ENCODE data around the gene SRGAP2C. TPM values are rescaled to one million over a fixed set of nuclear protein-coding genes. Genes with fewer than 3 reads are reported as not detected.

The SRGAP2C gene
- polyA plus RNA-seq, 1 of the 3 experiments (the other 2 are of a cell fraction), result 3.2 TPM

DNA sequence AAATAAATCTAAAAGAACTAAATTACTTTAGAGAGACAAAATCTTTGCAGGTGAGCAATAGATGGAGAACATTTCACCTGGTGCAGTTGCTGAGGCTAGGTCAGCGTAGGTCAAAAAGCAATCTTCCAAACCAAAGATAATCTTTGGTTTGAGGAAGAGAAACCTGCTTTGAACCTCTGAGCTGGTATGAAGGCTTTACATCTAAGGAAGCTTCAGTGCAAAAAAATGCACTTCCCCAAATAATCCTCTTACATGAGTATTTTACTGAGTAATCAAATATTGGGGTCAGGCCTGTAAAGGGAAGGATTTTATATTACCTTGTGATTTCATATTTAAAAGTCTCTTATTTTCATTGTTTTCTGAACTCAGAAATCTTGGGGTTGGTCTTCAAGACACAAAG, 223.6 kb downstream of the SRGAP2C start:
- Histone ChIP-seq H3K9ac (no peak overlapping the region), H3K4me1 (ENCODE audit: control insufficient read depth in 1 of 2, insufficient read depth in 2 of 2, low read depth in 1 of 2, low read length in 1 of 2) (no peaks in the 10 kb centered on the region), H2AFZ (ENCODE audit: low read depth) (no peak overlapping the region), H4K20me1 (ENCODE audit: insufficient read depth) (no peaks in the 10 kb centered on the region), H3K36me3 (replicated peaks in 1 of 2; ENCODE audit: control insufficient read depth in 1 of 2, insufficient read depth in 2 of 2, low read length in 1 of 2) (no peaks in the 10 kb centered on the region), H3K79me2 (ENCODE audit: insufficient read depth) (no peaks in the 10 kb centered on the region), H3F3A (replicated peaks; ENCODE audit: insufficient read depth) (no peaks in the 10 kb centered on the region), H3K4me3 (ENCODE audit: low read depth in 2 of 2, low read length in 1 of 2) (no peak overlapping the region), H3K27me3 (ENCODE audit: insufficient read depth) (no peaks in the 10 kb centered on the region), H3K4me2 (no peak overlapping the region), H3K9me3 (no peaks in the 10 kb centered on the region), H3K9me2 (no peaks in the 10 kb centered on the region), H3K27ac (ENCODE audit: low read depth in 2 of 2, low read length in 1 of 2) (no peak overlapping the region)
- DNase-seq, result no peak
- ChIA-PET POLR2A (no interaction called here), CTCF (no interaction called here)
- 96% methylated on average over 1 of the region's 1 CpG for WGBS (ENCODE audit: low lambda C conversion rate)
- TF ChIP-seq ELF1 (IDR thresholded peaks at IDR 0.05), result no peak
- TF ChIP-seq YY1 (IDR thresholded peaks at IDR 0.05; ENCODE audit: low read depth), result no peak
- TF ChIP-seq FOXM1 (IDR thresholded peaks at IDR 0.05; ENCODE audit: low read depth), result no peak
- TF ChIP-seq MXI1 (IDR thresholded peaks at IDR 0.05; ENCODE audit: low read depth, low read length), result no peak
- TF ChIP-seq RFX5 (IDR thresholded peaks at IDR 0.05; ENCODE audit: low read length), result no peak
- TF ChIP-seq, protein P1, sequence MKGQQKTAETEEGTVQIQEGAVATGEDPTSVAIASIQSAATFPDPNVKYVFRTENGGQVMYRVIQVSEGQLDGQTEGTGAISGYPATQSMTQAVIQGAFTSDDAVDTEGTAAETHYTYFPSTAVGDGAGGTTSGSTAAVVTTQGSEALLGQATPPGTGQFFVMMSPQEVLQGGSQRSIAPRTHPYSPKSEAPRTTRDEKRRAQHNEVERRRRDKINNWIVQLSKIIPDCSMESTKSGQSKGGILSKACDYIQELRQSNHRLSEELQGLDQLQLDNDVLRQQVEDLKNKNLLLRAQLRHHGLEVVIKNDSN (IDR thresholded peaks at IDR 0.05; ENCODE audit: borderline replicate concordance, low read depth), result no peak
- TF ChIP-seq, protein P2, sequence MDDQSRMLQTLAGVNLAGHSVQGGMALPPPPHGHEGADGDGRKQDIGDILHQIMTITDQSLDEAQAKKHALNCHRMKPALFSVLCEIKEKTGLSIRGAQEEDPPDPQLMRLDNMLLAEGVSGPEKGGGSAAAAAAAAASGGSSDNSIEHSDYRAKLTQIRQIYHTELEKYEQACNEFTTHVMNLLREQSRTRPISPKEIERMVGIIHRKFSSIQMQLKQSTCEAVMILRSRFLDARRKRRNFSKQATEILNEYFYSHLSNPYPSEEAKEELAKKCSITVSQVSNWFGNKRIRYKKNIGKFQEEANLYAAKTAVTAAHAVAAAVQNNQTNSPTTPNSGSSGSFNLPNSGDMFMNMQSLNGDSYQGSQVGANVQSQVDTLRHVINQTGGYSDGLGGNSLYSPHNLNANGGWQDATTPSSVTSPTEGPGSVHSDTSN (IDR thresholded peaks at IDR 0.05), result no peak

DNA sequence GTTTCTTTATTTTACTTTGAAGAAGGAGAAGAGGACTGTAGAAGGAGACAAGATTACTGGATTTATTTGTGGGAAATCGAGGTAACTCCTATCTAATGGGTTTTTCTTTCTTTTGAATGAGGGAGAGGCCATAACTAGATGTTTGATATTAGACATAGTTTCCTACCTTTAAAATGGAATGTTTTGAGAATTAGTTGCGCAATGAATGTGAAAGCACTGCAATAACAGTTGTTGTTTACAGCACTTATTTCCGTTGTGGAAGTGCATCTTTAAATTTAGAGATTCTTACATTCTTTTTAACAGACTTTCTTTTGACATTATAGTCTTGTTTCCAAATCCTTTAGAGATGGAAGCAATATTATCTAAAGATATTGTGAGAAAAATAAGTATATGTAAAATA, 229.0 kb downstream of the SRGAP2C start:
- no peaks in the 10 kb centered on the region for H3K36me3 ChIP-seq (replicated peaks in 1 of 2; ENCODE audit: control insufficient read depth in 1 of 2, insufficient read depth in 2 of 2, low read length in 1 of 2)
- no peak overlapping the region for H2AFZ ChIP-seq (ENCODE audit: low read depth)
- H3K9me3 ChIP-seq, result no peaks in the 10 kb centered on the region
- ChIA-PET POLR2A (no interaction called here), CTCF (no interaction called here)
- no peak for DNase-seq
- H3K27me3 ChIP-seq (ENCODE audit: insufficient read depth), result no peaks in the 10 kb centered on the region
- no peak overlapping the region for H3K4me3 ChIP-seq (ENCODE audit: low read depth in 2 of 2, low read length in 1 of 2)
- no peaks in the 10 kb centered on the region for H3F3A ChIP-seq (replicated peaks; ENCODE audit: insufficient read depth)
- H3K4me1 ChIP-seq (ENCODE audit: control insufficient read depth in 1 of 2, insufficient read depth in 2 of 2, low read depth in 1 of 2, low read length in 1 of 2), result no peaks in the 10 kb centered on the region; a peak in 1 of 4 replicates
- TF ChIP-seq FOSL2 (IDR thresholded peaks at IDR 0.05; ENCODE audit: borderline replicate concordance, low read depth) (no peak), TAF1 (IDR thresholded peaks at IDR 0.05; ENCODE audit: borderline replicate concordance, low read depth, low read length) (no peak), ELF1 (IDR thresholded peaks at IDR 0.05) (no peak), RXRA (IDR thresholded peaks at IDR 0.05; ENCODE audit: borderline replicate concordance, low read depth) (no peak), JUND (IDR thresholded peaks at IDR 0.05) (no peak)
- TF ChIP-seq, protein P1 (IDR thresholded peaks at IDR 0.05; ENCODE audit: borderline replicate concordance, low read depth), result no peak
- no peaks in the 10 kb centered on the region for H3K79me2 ChIP-seq (ENCODE audit: insufficient read depth)
- H3K9ac ChIP-seq, result no peak overlapping the region
- 80% methylated on average over 3 of the region's 3 CpGs for WGBS (ENCODE audit: low lambda C conversion rate)
- H3K27ac ChIP-seq (ENCODE audit: low read depth in 2 of 2, low read length in 1 of 2), result no peak overlapping the region
- no peak overlapping the region for H3K4me2 ChIP-seq
- no peaks in the 10 kb centered on the region for H4K20me1 ChIP-seq (ENCODE audit: insufficient read depth)
- no peaks in the 10 kb centered on the region for H3K9me2 ChIP-seq
